Activated CD8-positive, alpha-beta T cell treated with anti-CD3 and anti-CD28 coated beads for 36 hours (primary cell): ENCODE measurements around the gene SUSD1. TPM values are rescaled to one million over a fixed set of nuclear protein-coding genes. Genes with fewer than 3 reads are reported as not detected.

Experiments used
- ATAC-seq: fragments of 200-7000 bp; cut with Tn5 transposase; one replicate; pipeline ENCODE4 v1.10.0; 2021; ENCODE audit warnings: mild to moderate bottlenecking, moderate library complexity
- CTCF ChIA-PET: fragments of 350-600 bp; sonication (Branson Sonifier 250); formaldehyde crosslinking; loops from one replicate; lab custom pipeline; 2021; ENCODE audit warnings: antibody characterized with exemption; lab: Charles Lee
- POLR2A ChIA-PET: fragments of 350-600 bp; sonication (Branson Sonifier 250); formaldehyde crosslinking; loops from one replicate; lab custom pipeline; 2021; ENCODE audit warnings: antibody characterized with exemption; lab: Charles Lee
- DNase-seq: peaks from one replicate; pipeline ENCODE4 v3.0.0-alpha.2; 2020
- H3K27ac Mint-ChIP-seq: one replicate; pipeline ENCODE4 v1.8.0; 2021; ENCODE audit warnings: mild to moderate bottlenecking, mixed read lengths
- H3K27me3 Mint-ChIP-seq: one replicate; pipeline ENCODE4 v1.8.0; 2021; ENCODE audit warnings: mixed read lengths
- H3K36me3 Mint-ChIP-seq: one replicate; pipeline ENCODE4 v1.8.0; 2021; ENCODE audit warnings: low read depth, mixed read lengths
- H3K4me1 Mint-ChIP-seq: one replicate; pipeline ENCODE4 v1.8.0; 2021; ENCODE audit warnings: low read depth, mixed read lengths
- H3K4me3 Mint-ChIP-seq: one replicate; pipeline ENCODE4 v1.8.0; 2021; ENCODE audit warnings: mild to moderate bottlenecking, moderate library complexity, mixed read lengths
- H3K9me3 Mint-ChIP-seq: one replicate; pipeline ENCODE4 v1.8.0; 2021; ENCODE audit warnings: mixed read lengths
- CTCF ChIP-seq: fragments of 200-600 bp; IDR thresholded peaks from one replicate; pipeline ENCODE4 v1.8.0; 2022; ENCODE audit warnings: antibody characterized with exemption, mild to moderate bottlenecking
- intact Hi-C: fragments of 100-400 bp; cut with micrococcal nuclease; formaldehyde crosslinking; loops from one replicate; pipeline ENCODE4 v1.10.0; 2022
- total RNA-seq, 2 experiments: library from RNA; stranded (reverse); gene quantifications; one replicate each; pipeline ENCODE4 v1.2.3, GENCODE V29; 2021

Gene SUSD1
- total RNA-seq, 2 experiments from 2014 or later = 3.0 to 3.6 TPM

- Mint-ChIP-seq H3K27me3 (no peaks in the 10 kb centered on the region), H3K9me3 (no peaks in the 10 kb centered on the region), H3K27ac (no peak overlapping the region), H3K4me3 (no peak overlapping the region), H3K36me3 (peaks cover 4% of the 10 kb centered on the region), H3K4me1 (peaks cover 28% of the 10 kb centered on the region)
- CTCF ChIA-PET = interaction anchor here (0.6 to 4.8 kb wide), 5 partner anchors 21 to 314 kb away, joined by 3 to 122 read pairs (median 5); no protein-coding TSS in a partner anchor
- no peak for TF ChIP-seq CTCF
- intact Hi-C loops = loop anchor here (5.0 kb wide), 1 partner anchor 311 kb away; no protein-coding TSS in a partner anchor
- no peak for ATAC-seq
- DNase-seq = no peak
- POLR2A ChIA-PET = interaction anchor here (0.8 kb wide), 1 partner anchor 11 kb away, joined by 3 read pairs; no protein-coding TSS in a partner anchor
These were observed 102.1 kb downstream of the SUSD1 start for GRCh38 chr9:112072721-112073638.

- no peak for ATAC-seq
- DNase-seq = no peak
- H3K36me3 Mint-ChIP-seq = peaks cover 4% of the 10 kb centered on the region
- H3K9me3 Mint-ChIP-seq = no peaks in the 10 kb centered on the region
- no peak for TF ChIP-seq CTCF
- no peaks in the 10 kb centered on the region for H3K27me3 Mint-ChIP-seq
- peaks cover 7% of the 10 kb centered on the region for H3K4me1 Mint-ChIP-seq
- intact Hi-C loops = loop anchor here (5.0 to 10.0 kb wide), 2 partner anchors 307 to 475 kb away; partner anchors contain the start of gene PTGR1
- CTCF ChIA-PET = interaction anchor here (1.4 kb wide), 1 partner anchor 309 kb away, joined by 4 read pairs; no protein-coding TSS in a partner anchor
- H3K4me3 Mint-ChIP-seq = no peak overlapping the region
- POLR2A ChIA-PET = interaction anchor here (1.0 kb wide), 2 partner anchors 17 to 151 kb away, joined by 3 to 4 read pairs; no protein-coding TSS in a partner anchor
- no peak overlapping the region for H3K27ac Mint-ChIP-seq
These were observed 105.6 kb downstream of the SUSD1 start for GRCh38 chr9:112069318-112070169.

- POLR2A ChIA-PET = no interaction called here
- H3K27me3 Mint-ChIP-seq = no peaks in the 10 kb centered on the region
- intact Hi-C loops = loop anchor here (10.0 kb wide), 1 partner anchor 471 kb away; the partner anchor contains the start of gene PTGR1
- peaks cover 11% of the 10 kb centered on the region for H3K4me1 Mint-ChIP-seq
- TF ChIP-seq CTCF = no peak
- ATAC-seq (no peak), DNase-seq (no peak)
- no peak overlapping the region for H3K27ac Mint-ChIP-seq
- no peak overlapping the region for H3K4me3 Mint-ChIP-seq
- no peaks in the 10 kb centered on the region for H3K9me3 Mint-ChIP-seq
- H3K36me3 Mint-ChIP-seq = peaks cover 3% of the 10 kb centered on the region
- CTCF ChIA-PET = interaction anchor here (0.6 to 2.2 kb wide), 3 partner anchors 9 to 373 kb away, joined by 3 to 9 read pairs (median 3); no protein-coding TSS in a partner anchor
These were observed 109.1 kb downstream of the SUSD1 start for GRCh38 chr9:112065806-112066606.

GRCh38 chr9:112064871-112065270 lies 110.2 kb downstream of the SUSD1 start:
- Mint-ChIP-seq H3K36me3 (peaks cover 3% of the 10 kb centered on the region), H3K4me1 (peaks cover 17% of the 10 kb centered on the region), H3K4me3 (no peak overlapping the region), H3K27me3 (no peaks in the 10 kb centered on the region), H3K9me3 (no peaks in the 10 kb centered on the region), H3K27ac (no peak overlapping the region)
- ATAC-seq = no peak
- ChIA-PET POLR2A (no interaction called here), CTCF (interaction anchor here (2.2 kb wide), 1 partner anchor 10 kb away, joined by 9 read pairs; no protein-coding TSS in a partner anchor)
- no peak for DNase-seq
- intact Hi-C loops = loop anchor here (10.0 kb wide), 1 partner anchor 470 kb away; the partner anchor contains the start of gene PTGR1
- no peak for TF ChIP-seq CTCF
